ENCODE data around the gene RPS21.

GRCh38 chr20:62339647-62340062 lies 47.2 kb upstream of the RPS21 start:
- TF ChIP-seq TCF7L2 (IDR thresholded peaks at IDR 0.05; ENCODE audit: borderline replicate concordance, extremely low read depth, insufficient read depth, insufficient read length) = no peak
- no peak for TF ChIP-seq CTCF (IDR thresholded peaks at IDR 0.05 in 2 of 3, conservative IDR thresholded peaks at IDR 0.05 in 1 of 3; ENCODE audit: borderline replicate concordance in 1 of 3, insufficient read depth in 1 of 3, low read depth in 2 of 3, low read length in 2 of 3)
- no peak for TF ChIP-seq POLR2AphosphoS5 (IDR thresholded peaks at IDR 0.05; ENCODE audit: low read depth, low read length)
- TF ChIP-seq, protein P1, sequence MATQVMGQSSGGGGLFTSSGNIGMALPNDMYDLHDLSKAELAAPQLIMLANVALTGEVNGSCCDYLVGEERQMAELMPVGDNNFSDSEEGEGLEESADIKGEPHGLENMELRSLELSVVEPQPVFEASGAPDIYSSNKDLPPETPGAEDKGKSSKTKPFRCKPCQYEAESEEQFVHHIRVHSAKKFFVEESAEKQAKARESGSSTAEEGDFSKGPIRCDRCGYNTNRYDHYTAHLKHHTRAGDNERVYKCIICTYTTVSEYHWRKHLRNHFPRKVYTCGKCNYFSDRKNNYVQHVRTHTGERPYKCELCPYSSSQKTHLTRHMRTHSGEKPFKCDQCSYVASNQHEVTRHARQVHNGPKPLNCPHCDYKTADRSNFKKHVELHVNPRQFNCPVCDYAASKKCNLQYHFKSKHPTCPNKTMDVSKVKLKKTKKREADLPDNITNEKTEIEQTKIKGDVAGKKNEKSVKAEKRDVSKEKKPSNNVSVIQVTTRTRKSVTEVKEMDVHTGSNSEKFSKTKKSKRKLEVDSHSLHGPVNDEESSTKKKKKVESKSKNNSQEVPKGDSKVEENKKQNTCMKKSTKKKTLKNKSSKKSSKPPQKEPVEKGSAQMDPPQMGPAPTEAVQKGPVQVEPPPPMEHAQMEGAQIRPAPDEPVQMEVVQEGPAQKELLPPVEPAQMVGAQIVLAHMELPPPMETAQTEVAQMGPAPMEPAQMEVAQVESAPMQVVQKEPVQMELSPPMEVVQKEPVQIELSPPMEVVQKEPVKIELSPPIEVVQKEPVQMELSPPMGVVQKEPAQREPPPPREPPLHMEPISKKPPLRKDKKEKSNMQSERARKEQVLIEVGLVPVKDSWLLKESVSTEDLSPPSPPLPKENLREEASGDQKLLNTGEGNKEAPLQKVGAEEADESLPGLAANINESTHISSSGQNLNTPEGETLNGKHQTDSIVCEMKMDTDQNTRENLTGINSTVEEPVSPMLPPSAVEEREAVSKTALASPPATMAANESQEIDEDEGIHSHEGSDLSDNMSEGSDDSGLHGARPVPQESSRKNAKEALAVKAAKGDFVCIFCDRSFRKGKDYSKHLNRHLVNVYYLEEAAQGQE (IDR thresholded peaks at IDR 0.05; ENCODE audit: low read depth) = no peak
- no peak for TF ChIP-seq JUND (IDR thresholded peaks at IDR 0.05)
- TF ChIP-seq POLR2A (IDR thresholded peaks at IDR 0.05; ENCODE audit: borderline replicate concordance, extremely low read depth, insufficient read depth, insufficient read length) = no peak
- TF ChIP-seq RAD21 (IDR thresholded peaks at IDR 0.05; ENCODE audit: low read depth) = no peak
- TF ChIP-seq EZH2 (IDR thresholded peaks at IDR 0.05) = no peak
- no peak for TF ChIP-seq YY1 (IDR thresholded peaks at IDR 0.05; ENCODE audit: extremely low read depth, insufficient replicate concordance, low read depth, low read length)
- TF ChIP-seq ZNF274 (IDR thresholded peaks at IDR 0.05; ENCODE audit: low read depth, low read length) = no peak
- no peak for TF ChIP-seq MAX (IDR thresholded peaks at IDR 0.05)
- TF ChIP-seq, protein P2, sequence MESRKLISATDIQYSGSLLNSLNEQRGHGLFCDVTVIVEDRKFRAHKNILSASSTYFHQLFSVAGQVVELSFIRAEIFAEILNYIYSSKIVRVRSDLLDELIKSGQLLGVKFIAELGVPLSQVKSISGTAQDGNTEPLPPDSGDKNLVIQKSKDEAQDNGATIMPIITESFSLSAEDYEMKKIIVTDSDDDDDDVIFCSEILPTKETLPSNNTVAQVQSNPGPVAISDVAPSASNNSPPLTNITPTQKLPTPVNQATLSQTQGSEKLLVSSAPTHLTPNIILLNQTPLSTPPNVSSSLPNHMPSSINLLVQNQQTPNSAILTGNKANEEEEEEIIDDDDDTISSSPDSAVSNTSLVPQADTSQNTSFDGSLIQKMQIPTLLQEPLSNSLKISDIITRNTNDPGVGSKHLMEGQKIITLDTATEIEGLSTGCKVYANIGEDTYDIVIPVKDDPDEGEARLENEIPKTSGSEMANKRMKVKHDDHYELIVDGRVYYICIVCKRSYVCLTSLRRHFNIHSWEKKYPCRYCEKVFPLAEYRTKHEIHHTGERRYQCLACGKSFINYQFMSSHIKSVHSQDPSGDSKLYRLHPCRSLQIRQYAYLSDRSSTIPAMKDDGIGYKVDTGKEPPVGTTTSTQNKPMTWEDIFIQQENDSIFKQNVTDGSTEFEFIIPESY (IDR thresholded peaks at IDR 0.05; ENCODE audit: extremely low read depth, insufficient replicate concordance, low read length) = no peak
- TF ChIP-seq EGR1 (IDR thresholded peaks at IDR 0.05; ENCODE audit: low read depth) = no peak
- TF ChIP-seq, protein P3, sequence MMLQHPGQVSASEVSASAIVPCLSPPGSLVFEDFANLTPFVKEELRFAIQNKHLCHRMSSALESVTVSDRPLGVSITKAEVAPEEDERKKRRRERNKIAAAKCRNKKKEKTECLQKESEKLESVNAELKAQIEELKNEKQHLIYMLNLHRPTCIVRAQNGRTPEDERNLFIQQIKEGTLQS (IDR thresholded peaks at IDR 0.05) = no peak

Measured in HCT116 (cell line).